GM12878 (cell line): Measurements from ENCODE around the gene EHD2. TPM values are rescaled to one million over a fixed set of nuclear protein-coding genes. Genes with fewer than 3 reads are reported as not detected.
A peak's percentile ranks its signal among the peaks of the same experiment; 100 is the strongest.

ENCODE experiments used
- ATAC-seq: fragments of 200-7000 bp; cut with Tn5 transposase; 3 replicates; pipeline ENCODE4 v1.9.1; 2020; ENCODE audit warnings: mild to moderate bottlenecking, moderate library complexity
- BruUV-seq: library from RNA; stranded (reverse); fragments of 400-500 nt; replicated peaks from 2 replicates; lab custom pipeline; 2021; lab: Mats Ljungman, UMichigan
- CTCF ChIA-PET: fragments of 300-600 bp; sonication (Branson Sonifier 250); formaldehyde crosslinking; extraction: SDS; loops from one replicate; lab custom pipeline; 2021; ENCODE audit warnings: inconsistent platforms; lab: Yijun Ruan, JAX
- POLR2A ChIA-PET: fragments of 350-600 bp; formaldehyde crosslinking; extraction: SDS; loops from one replicate; lab custom pipeline; 2021; ENCODE audit warnings: inconsistent platforms; lab: Charles Lee
- RAD21 ChIA-PET: fragments of 300-600 bp; sonication (Branson Sonifier 250); formaldehyde crosslinking; loops from one replicate; lab custom pipeline; 2023; ENCODE audit warnings: antibody characterized with exemption; ENCODE audit not compliant: unreplicated experiment; lab: Charles Lee
- SMC1A ChIA-PET: fragments of 300-600 bp; sonication (Branson Sonifier 250); formaldehyde crosslinking; loops from one replicate; lab custom pipeline; 2023; ENCODE audit not compliant: unreplicated experiment, uncharacterized antibody; lab: Charles Lee
- DNase-seq: peaks from one replicate; pipeline ENCODE4 v3.0.0-alpha.2; 2011; ENCODE audit warnings: low read depth, low spot score
- FAIRE-seq: peaks from 3 replicates; lab custom pipeline; 2011; peaks lifted over from hg19 to GRCh38; lab: Jason Lieb, UNC
- H2AFZ ChIP-seq: 2 replicates; pipeline ENCODE4 v1.6.0; 2011; ENCODE audit warnings: low read depth, low read length, control low read depth; ENCODE audit not compliant: control insufficient read depth
- H3K27ac ChIP-seq: 2 replicates; pipeline ENCODE4 v1.5.1; 2011; ENCODE audit warnings: control low read depth; ENCODE audit not compliant: control insufficient read depth, insufficient read depth
- H3K27me3 ChIP-seq, 2 experiments: replicated peaks in 1 of 2; 2 replicates each; pipeline versions ENCODE4 v1.6.0 to v1.6.1; 2011; ENCODE audit warnings: low read length in 1 of 2; ENCODE audit not compliant: control insufficient read depth in 2 of 2, insufficient read depth in 2 of 2
- H3K36me3 ChIP-seq, 2 experiments: 2 replicates each; pipeline ENCODE4 v1.5.1; 2011; ENCODE audit warnings: low read length in 1 of 2; ENCODE audit not compliant: control insufficient read depth in 2 of 2, insufficient read depth in 2 of 2
- H3K4me1 ChIP-seq: 2 replicates; pipeline ENCODE4 v1.6.1; 2011; ENCODE audit warnings: mild to moderate bottlenecking, low read length, moderate library complexity, mixed read lengths; ENCODE audit not compliant: control insufficient read depth, insufficient read depth
- H3K4me2 ChIP-seq: 2 replicates; pipeline ENCODE4 v1.6.0; 2011; ENCODE audit warnings: control low read depth; ENCODE audit not compliant: control insufficient read depth, insufficient read depth
- H3K4me3 ChIP-seq: fragments of 200-600 bp; sonication (generic); 2 replicates; pipeline ENCODE4 v1.5.1; 2016
- H3K79me2 ChIP-seq: 2 replicates; pipeline ENCODE4 v1.6.0; 2011; ENCODE audit warnings: low read length; ENCODE audit not compliant: control insufficient read depth, insufficient read depth
- H3K9ac ChIP-seq: 2 replicates; pipeline ENCODE4 v1.8.0; 2011; ENCODE audit warnings: low read length, control low read depth, mixed read lengths; ENCODE audit not compliant: control insufficient read depth, insufficient read depth
- H3K9me3 ChIP-seq: replicated peaks from 3 replicates; pipeline ENCODE4 v1.5.1; 2011; ENCODE audit warnings: mild to moderate bottlenecking, low read length; ENCODE audit not compliant: control insufficient read depth, insufficient read depth
- H4K20me1 ChIP-seq: 2 replicates; pipeline ENCODE4 v1.6.0; 2011; ENCODE audit not compliant: control insufficient read depth, insufficient read depth
- CEBPB ChIP-seq, 2 experiments: fragments of 150-350 bp in 1 of 2; IDR thresholded peaks; 2 replicates each; pipeline ENCODE4 v1.6.1; 2012 to 2014; ENCODE audit warnings: low read depth in 2 of 2, low read length in 2 of 2, borderline replicate concordance in 1 of 2, inconsistent platforms in 1 of 2
- CHD2 ChIP-seq: IDR thresholded peaks from 2 replicates; pipeline ENCODE4 v1.6.1; 2011; ENCODE audit warnings: low read depth, low read length, improper control_type of control experiment, borderline replicate concordance
- ETV6 ChIP-seq, 2 experiments: fragments of 450-650 bp in 1 of 2; IDR thresholded peaks in 1 of 2; conservative IDR thresholded peaks in 1 of 2; 2 replicates each; pipeline ENCODE4 v1.6.1; 2014; ENCODE audit warnings: antibody characterized with exemption in 1 of 2, borderline replicate concordance in 1 of 2, low read depth in 1 of 2, mild to moderate bottlenecking in 1 of 2, moderate library complexity in 1 of 2
- MYC ChIP-seq: IDR thresholded peaks from 2 replicates; pipeline ENCODE4 v1.6.1; 2011; ENCODE audit warnings: mild to moderate bottlenecking, low read length, moderate library complexity, inconsistent platforms; ENCODE audit not compliant: insufficient read depth, insufficient replicate concordance, insufficient read length, severe bottlenecking
- POLR2A ChIP-seq: IDR thresholded peaks from 2 replicates; pipeline ENCODE4 v1.6.1; 2011; ENCODE audit warnings: low read depth, mild to moderate bottlenecking, low read length
- SIN3A ChIP-seq: IDR thresholded peaks from 2 replicates; pipeline ENCODE4 v1.6.1; 2012; ENCODE audit warnings: low read depth, low read length, improper control_type of control experiment
- STAT1 ChIP-seq: fragments of 450-650 bp; conservative IDR thresholded peaks from 2 replicates; pipeline ENCODE4 v1.6.1; 2014; ENCODE audit warnings: antibody characterized with exemption, mild to moderate bottlenecking
- TCF7 ChIP-seq: IDR thresholded peaks from 2 replicates; pipeline ENCODE4 v1.6.1; 2014; ENCODE audit warnings: antibody characterized with exemption, borderline replicate concordance
- USF2 ChIP-seq: IDR thresholded peaks from 2 replicates; pipeline ENCODE4 v1.6.1; 2011; ENCODE audit warnings: low read depth, low read length, improper control_type of control experiment, borderline replicate concordance
- ZBTB40 ChIP-seq: fragments of 450-650 bp; IDR thresholded peaks from 2 replicates; pipeline ENCODE4 v1.6.1; 2016; ENCODE audit warnings: mild to moderate bottlenecking, moderate library complexity, borderline replicate concordance
- WGBS: methylation state at CpG from one replicate; pipeline ENCODE4 v1.1.6; 2016; ENCODE audit warnings: low lambda C conversion rate; ENCODE audit not compliant: insufficient replicate concordance, insufficient coverage; ENCODE audit errors: missing lambda C conversion rate; 5-methylcytosine and 5-hydroxymethylcytosine counted together
- in situ Hi-C: fragments of 300-500 bp; cut with MboI; formaldehyde crosslinking; loops from 9 replicates; pipeline ENCODE4 v1.14.3; 2018; ENCODE audit warnings: mixed read lengths
- intact Hi-C: fragments of 100-400 bp; cut with micrococcal nuclease; formaldehyde crosslinking; loops from one replicate; pipeline ENCODE4 v1.14.2; 2022; ENCODE audit not compliant: unreplicated experiment
- polyA plus RNA-seq, 11 experiments: library from polyadenylated mRNA; depleted of rRNA in 4 of 11; unstranded in 6 of 11; stranded (reverse) in 5 of 11; fragments of >200 nt; fragmentation: Nextera tagmentation in 4 of 11; fragmentation: Illumina TruSeq in 1 of 11; extraction: Ambion mirVana in 4 of 11; extraction: Trizol in 1 of 11; gene quantifications; 1 replicate in 1 of 11; 2 replicates in 10 of 11; pipeline versions ENCODE4 v1.2.1 to v1.2.3, GENCODE V29; 2011 to 2016; ENCODE audit warnings: inconsistent platforms in 2 of 11, missing spikeins in 2 of 11, low read depth in 1 of 11
- total RNA-seq, 4 experiments: library from RNA; depleted of rRNA in 3 of 4; stranded (reverse); fragments of >200 nt in 3 of 4; fragmentation: Illumina TruSeq in 1 of 4; extraction: Trizol in 1 of 4; gene quantifications; 2 replicates each; pipeline versions ENCODE4 v1.2.1 to v1.2.3, GENCODE V29; 2013 to 2021

Gene EHD2
- total and polyA plus RNA-seq, 10 of the 15 experiments (the other 5 are each of a cell fraction or from before 2014, with no cell fraction given): 0.12 to 0.24 (median 0.23) TPM; not detected in 7

GRCh38 chr19:47679922-47680857 is 33.0 kb upstream of the EHD2 start:
- Histone ChIP-seq H3K27me3 (no peaks in the 10 kb centered on the region), H3K4me1 (no peaks in the 10 kb centered on the region), H4K20me1 (no peaks in the 10 kb centered on the region), H3K9ac (no peak overlapping the region), H3K9me3 (no peaks in the 10 kb centered on the region), H3K79me2 (no peaks in the 10 kb centered on the region), H3K27ac (no peak overlapping the region), H3K4me3 (no peak overlapping the region), H3K4me2 (no peak overlapping the region), H3K36me3 (peaks cover 1 to 9% of the 10 kb centered on the region in 2 experiments; a peak in 3 of 4 replicates), H2AFZ (no peak overlapping the region)
- WGBS: 98% methylated on average over 87 of the region's 90 CpGs
- SMC1A ChIA-PET: no interaction called here
- RAD21 ChIA-PET: no interaction called here
- in situ Hi-C loops (no loop called here), intact Hi-C loops (no loop called here)
- DNase-seq: no peak
- POLR2A ChIA-PET: no interaction called here
- CTCF ChIA-PET: interaction anchor here (1.5 kb wide), 1 partner anchor 69 kb away, joined by 3 read pairs; no protein-coding TSS in a partner anchor
- no TSS peak for BruUV-seq
- FAIRE-seq: no peak
- no peak for ATAC-seq
- TF ChIP-seq ETV6 (conservative IDR thresholded peaks at IDR 0.05 in 1 of 2, IDR thresholded peaks at IDR 0.05 in 1 of 2; ENCODE audit: borderline replicate concordance in 1 of 2, low read depth in 1 of 2): no peak
- TF ChIP-seq SIN3A: no peak
- TF ChIP-seq POLR2A: 0 out of 2 replicates have a peak, but pooled peaks have one; percentile 5
- TF ChIP-seq, all 136 proteins: peak for 1

GRCh38 chr19:47680858-47681332 is 32.3 kb upstream of the EHD2 start:
- Histone ChIP-seq H3K9me3 (no peaks in the 10 kb centered on the region), H2AFZ (no peak overlapping the region), H3K27me3 (no peaks in the 10 kb centered on the region), H3K4me1 (no peaks in the 10 kb centered on the region), H3K9ac (no peak overlapping the region), H3K4me3 (no peak overlapping the region), H3K4me2 (no peak overlapping the region), H4K20me1 (no peaks in the 10 kb centered on the region), H3K36me3 (peaks cover 3 to 9% of the 10 kb centered on the region in 2 experiments; a peak in 3 of 4 replicates), H3K27ac (no peak overlapping the region), H3K79me2 (no peaks in the 10 kb centered on the region)
- BruUV-seq: no TSS peak
- ChIA-PET SMC1A (no interaction called here), POLR2A (no interaction called here), CTCF (no interaction called here), RAD21 (no interaction called here)
- in situ Hi-C loops: no loop called here
- intact Hi-C loops: no loop called here
- ATAC-seq: no peak
- no peak for FAIRE-seq
- WGBS: 99% methylated on average over 20 of the region's 34 CpGs
- no peak for DNase-seq
- TF ChIP-seq ZBTB40: no peak
- no peak for TF ChIP-seq TCF7
- TF ChIP-seq CEBPB (IDR thresholded peaks at IDR 0.05; ENCODE audit: borderline replicate concordance in 1 of 2, low read depth in 2 of 2, low read length in 2 of 2): no peak
- no peak for TF ChIP-seq STAT1
- TF ChIP-seq CHD2: no peak
- TF ChIP-seq MYC: no peak
- no peak for TF ChIP-seq USF2
